GM21360 (cell line): Measurements from ENCODE around the gene MRPL36.
A peak's percentile ranks its signal among the peaks of the same experiment; 100 is the strongest.
"Not testable (repeated sequence)": the region's sequence is repeated elsewhere in the genome, so short reads cannot be mapped to it uniquely, and the experiment has no call there.

Source experiments
- ATAC-seq: cut with Tn5 transposase; IDR thresholded peaks from one replicate; pipeline ENCODE4 v1.9.1; 2021; ENCODE audit warnings: mild to moderate bottlenecking, moderate library complexity; ENCODE audit not compliant: unreplicated experiment

The MRPL36 gene

DNA sequence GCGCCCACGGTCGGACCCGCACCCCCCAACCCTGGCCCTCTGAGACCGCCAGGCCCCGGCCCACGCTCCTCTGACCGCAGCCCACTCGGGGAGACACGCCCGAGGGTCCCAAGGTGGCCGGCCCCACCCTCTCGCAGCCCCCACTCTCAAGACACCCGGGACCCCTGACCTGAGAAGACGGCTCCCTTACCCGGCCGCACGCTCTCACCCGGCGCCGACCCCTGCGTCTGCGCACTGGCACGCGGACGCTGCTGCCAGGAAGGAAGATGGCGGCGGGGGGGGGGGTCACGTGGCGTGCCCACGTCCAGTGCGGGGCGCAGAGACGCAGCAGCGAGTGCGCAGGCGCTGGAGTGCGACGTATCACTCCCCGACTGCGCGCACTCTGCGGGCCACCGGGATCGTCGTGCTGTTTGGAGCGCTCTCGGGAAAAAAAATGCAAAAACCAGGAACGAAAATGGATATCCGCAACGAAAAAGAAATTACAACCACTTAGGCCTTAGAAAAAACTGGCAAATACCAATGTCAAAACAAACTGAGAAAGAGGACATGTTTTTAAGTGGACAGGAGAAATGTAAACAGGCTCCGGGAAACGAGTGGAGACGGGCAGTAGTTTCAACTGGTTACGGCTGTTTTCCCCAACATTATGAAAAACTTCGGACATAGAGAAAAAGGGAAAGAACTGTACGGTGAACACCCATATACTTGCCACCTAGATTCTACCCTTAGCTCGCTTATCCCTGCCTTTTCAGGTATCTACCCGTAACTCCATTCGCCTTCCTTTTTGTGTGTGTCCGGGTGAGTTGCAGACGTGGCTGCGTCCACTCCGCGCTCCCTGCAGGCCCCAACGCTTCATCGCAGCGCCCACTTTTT, at the start of gene MRPL36:
MRPL36 (minus strand) TSS at position 236 of the 870 bp plus-strand sequence. CDS start 902 bp downstream, outside the sequence.
- peak; percentile 53 for ATAC-seq

GRCh38 chr5:1847611-1848010, 48.0 kb upstream of the MRPL36 start:
- ATAC-seq = no peak

DNA sequence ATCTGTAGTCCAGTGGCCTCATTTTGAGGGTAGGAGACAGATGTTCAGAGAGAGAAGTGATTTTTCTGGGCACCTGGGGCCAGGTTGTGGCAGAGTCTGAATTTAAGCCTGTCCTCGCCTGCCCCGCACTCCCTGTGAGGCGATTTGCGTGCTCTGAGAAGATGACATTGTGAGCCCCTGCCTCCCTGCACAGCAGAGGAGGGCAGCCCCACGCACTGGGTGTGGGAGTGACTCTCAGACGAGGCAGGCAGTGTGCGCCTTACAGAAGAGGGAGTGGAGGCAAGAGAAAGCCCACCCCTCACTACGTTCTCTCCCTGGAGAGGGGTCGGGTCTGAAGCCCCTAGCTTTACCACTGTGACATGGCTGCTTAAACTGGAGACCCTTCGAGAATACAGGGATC, 47.4 kb upstream of the MRPL36 start:
- no peak for ATAC-seq

GRCh38 chr5:1846583-1846982, 46.9 kb upstream of the MRPL36 start:
- no peak for ATAC-seq

DNA sequence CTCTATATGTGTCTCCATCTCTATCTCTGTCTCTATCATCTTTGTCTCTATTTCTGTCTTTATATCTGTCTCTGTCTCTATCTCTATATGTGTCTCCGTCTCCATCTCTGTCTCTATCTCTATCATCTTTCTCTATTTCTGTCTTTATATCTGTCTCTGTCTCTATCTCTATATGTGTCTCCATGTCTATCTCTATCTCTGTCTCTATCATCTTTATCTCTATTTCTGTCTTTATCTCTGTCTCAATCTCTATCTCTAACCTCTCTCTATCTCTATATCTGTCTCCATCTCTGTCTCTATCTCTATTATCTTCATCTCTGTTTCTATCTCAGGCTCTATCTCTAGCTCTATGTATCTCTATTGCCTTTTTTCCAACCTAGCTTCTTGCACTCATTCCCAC, 46.1 kb upstream of the MRPL36 start:
- no peak for ATAC-seq

- ATAC-seq = no peak
These were observed 45.2 kb upstream of the MRPL36 start for GRCh38 chr5:1844708-1845436.

DNA sequence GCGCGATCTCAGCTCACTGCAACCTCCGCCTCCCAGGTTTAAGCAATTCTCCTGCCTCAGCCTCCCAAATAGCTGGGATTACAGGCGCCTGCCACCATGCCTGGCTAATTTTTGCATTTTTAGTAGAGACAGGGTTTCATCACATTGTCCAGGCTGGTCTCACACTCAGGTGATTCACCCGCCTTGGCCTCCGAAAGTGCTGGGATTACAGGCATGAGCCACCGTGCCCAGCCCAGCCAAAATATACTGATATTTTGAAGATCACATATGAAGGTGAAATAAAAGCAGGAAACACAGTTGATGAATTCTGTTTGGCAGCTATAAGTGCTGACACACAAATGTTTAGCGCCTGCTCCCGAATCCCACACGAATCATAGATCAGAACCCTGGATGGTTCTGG, 44.1 kb upstream of the MRPL36 start:
- not testable (repeated sequence) for ATAC-seq

DNA sequence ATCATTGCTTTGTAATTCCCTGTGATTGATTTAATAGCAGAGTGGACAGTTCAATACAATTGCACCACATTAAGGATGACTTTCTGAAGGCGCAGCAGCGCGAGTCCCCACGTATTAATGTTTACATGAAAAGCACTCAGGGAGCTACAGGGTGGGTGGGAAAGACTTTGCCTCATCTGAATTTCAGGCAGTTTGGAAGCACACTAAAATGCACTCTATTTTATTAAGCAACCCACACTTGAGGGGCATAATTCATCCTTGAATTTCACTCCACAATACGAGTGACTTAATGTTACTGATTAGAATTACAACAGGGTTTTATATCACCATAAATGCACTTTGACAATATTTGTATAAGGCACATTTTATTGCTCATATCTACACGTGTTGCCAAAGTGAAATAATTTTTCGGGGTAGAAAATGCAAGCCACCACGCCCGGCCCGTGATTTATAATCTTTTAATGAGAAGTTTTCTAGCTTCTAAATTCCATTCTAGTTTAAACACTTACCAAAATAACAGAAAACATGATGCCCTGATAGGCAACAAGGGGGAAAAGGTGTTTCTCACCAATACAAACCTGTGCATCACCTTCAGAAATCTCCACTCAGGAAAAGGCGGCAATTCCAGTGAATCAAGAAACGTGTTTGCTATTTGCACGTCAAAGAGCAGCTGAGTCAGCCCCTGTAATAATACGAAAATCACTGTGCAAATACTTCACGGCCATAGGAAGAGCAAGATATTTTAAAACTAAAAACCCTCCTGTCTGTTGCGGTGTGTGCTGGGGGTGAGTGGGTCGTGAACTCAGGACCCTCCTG, 42.6 kb upstream of the MRPL36 start:
- no peak for ATAC-seq

DNA sequence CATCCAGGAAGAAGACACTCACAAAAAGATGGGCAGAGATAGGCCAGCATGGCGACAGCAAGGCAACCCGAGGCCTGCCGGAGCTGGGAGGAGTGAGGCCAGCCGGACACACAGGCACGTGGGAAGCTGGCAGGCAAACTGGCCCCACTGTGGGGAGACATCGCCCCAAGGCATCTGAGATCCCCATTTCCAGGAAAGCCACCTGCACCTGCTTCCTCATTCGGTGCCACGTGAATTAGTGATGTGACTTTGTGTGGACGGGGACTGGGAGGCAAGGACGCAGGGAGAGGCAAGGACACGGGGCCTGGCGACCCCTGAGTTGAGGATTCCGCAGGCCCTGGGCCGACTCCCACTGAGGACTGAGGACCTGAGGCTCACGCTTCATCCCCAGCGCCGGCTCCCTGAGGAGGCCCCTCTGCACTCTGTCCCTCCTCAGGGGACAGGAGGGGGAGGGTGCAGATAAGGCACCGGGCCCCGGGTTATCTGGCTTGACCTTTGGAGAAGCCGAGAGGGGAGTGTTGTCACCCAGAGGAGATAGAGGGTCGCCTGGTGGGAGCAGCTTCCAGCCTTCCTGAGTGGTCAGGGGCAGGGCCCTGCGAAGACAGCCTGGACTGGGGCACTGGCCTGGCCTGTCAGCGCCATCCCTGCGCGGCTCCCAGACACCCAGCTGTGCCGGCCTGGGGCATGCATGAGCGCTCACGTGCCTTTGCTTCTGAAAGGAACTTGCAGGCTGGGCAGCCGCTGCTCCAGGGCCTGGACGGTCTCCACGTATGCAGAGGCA, 41.3 kb upstream of the MRPL36 start:
- no peak for ATAC-seq

- ATAC-seq = no peak
These were observed 40.5 kb upstream of the MRPL36 start for GRCh38 chr5:1840071-1840547.

DNA sequence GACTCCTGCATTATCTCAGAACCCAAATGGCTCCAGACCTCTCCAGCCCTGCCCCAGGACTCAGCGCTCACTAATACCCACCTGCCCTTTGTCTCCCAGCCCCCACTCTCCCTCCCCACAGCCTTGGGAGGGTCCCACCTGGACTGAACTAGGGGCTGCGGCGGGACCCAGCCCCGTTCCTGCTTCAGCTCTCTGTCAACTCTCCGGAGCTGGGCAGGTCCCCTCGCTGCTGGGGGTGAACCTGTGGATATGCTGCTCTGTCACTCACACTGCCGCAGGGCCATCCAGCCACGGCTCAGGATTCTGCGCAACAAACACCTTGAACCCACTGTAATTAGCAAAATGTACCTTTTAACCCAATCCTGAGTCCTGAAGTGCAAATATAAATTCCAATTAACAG, 38.4 kb upstream of the MRPL36 start:
- no peak for ATAC-seq

DNA sequence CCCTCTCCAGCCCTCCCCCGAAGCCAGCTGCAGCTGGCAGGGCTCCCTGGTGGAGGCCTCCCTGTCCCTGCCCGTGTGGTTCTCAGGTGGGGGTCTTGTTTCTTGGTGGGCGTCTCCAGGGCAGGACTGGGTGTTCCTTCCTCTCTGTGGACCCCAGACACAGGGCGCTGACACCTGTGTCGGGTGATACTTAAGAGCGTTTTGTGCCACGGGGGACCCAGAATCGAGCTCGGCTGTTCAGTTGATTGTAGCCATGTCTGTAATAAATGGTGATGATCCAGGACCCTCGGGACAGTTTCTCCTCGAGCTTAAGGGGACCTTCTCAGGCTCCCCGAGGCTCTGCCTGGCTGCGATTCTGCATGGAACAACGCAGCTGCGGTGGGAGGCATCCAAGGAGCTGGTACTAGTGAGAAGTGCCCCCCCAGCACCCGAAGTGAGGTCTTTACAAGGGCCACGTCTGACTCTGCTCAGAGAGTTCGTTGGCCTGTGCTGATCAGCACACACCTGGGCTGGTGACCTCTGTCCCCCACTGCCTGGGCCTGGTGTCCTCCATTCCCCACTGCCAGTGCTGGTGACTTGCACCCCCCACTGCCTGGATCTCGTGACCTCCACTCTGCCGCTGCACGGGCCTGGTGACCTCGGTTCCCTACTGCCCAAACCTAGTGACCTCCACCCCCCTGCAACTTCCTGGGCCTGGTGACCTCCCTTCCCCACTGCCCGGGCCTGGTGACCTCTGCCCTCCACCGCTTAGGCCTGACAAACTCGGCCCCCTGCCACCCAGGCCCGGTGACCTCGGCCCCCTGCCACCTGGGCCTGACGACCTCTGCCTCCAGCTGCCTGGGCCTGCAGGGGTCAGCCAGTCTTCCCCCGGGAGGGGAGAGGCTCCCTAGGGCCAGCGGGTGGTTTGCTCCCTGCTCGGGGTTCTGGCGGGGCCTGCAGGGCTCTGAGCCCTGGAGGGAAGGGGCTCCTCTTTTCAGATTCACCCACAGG, 37.5 kb upstream of the MRPL36 start:
- no peak for ATAC-seq

GRCh38 chr5:1836176-1836890, 36.7 kb upstream of the MRPL36 start:
- no peak for ATAC-seq

DNA sequence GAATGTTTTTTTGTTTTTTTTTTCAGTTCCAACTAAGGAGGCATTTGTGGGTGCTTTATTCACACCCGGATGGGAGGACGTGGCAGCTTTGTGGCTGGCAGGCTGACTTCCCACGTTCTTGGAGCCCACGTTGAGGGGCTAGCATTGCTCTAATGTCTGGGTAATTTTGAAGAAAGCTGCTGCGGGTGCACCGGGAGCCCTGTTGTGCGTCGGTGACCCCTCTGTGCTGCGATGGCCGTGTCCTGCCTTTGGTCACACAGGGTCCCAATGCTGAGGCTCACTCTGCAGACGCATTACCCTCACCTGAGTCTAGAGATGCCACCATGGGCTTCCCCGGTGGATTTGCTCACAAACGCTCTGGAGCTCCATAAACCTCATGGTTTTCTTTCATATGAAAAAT, 35.8 kb upstream of the MRPL36 start:
- no peak for ATAC-seq

DNA sequence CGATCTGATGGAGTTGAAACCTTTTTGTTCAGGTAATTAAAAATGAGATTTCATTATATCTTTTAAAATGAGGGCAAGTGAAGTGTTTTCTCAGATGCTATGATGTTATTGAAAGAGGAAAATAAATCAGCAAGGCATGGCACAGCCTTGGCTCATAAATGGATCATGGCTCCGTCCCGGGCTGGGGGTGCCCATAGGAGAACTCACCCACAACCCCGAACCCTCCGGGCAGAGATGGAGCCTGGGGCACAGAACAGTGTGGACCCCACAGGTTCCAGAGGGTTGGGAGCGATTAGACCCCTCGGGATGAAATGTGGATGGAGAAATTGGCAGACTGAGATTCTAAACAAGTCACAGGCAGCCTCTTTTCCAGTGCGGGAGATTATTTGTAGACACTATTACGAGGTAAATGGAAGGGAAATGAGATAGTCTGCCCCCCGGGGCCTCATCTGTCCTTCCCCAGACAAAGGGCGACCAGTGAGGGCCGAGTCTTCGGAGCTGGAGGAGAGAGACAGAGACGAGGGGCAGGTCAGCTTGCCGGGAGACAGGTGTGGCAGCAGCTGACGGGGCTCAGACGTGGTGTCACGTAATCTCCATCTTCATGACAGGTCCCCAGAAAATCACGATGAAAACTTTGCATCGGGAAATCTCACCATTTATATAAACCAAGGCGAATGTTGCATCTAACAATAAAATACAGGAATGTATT, 35.2 kb upstream of the MRPL36 start:
- no peak for ATAC-seq

GRCh38 chr5:1834022-1834551, 34.5 kb upstream of the MRPL36 start:
- no peak for ATAC-seq

DNA sequence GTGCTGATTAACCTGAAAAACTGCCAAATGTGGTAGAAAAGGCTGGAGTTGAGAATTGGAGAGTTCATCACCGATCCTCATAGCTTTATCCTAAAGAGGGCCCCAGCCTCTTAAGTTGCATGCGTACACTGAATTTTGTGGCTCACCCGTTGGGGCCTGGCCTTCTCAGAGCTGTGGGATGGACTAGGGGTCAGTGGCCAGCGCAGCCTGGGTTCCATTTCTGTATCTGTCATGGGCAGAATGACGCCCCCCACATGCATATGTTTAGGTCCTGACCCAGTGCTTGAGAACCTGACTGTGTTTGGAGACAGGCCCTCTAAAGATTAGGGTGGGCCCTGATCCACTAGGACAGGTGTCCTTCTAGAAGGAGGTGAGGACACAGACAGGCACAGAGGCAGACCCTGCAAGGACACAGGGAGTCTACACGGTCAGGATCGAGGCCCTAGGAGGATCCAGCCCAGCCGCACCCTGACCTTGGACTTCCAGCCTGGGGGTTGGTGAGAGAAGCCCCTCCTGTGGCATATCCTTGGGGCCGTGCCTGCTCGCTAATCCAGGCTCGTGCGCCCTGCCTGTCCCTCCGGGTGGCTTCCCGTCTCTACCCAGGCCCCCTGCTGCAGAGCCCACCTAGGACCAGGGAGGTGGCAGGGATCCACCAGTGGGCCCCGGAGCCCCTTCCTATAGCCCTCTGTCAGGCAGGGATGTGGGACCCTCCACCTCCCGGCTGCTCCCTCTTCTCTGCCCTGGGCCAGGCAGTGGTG, 33.8 kb upstream of the MRPL36 start:
- ATAC-seq = no peak
